ENCODE measurements around the gene CDCP1.

The CDCP1 gene

GRCh38 chr3:45145681-45146614, at the start of gene CDCP1:
CDCP1 (minus strand) TSS chr3:45146378; CDS start chr3:45146287, 91 bp downstream.
- DNase-seq = no peak

- DNase-seq = no peak
Measured at GRCh38 chr3:45194791-45195190, 48.6 kb upstream of the CDCP1 start.

GRCh38 chr3:45191924-45192417, 45.8 kb upstream of the CDCP1 start:
- no peak for DNase-seq

GRCh38 chr3:45191424-45191823, 45.2 kb upstream of the CDCP1 start:
- DNase-seq = no peak

- DNase-seq = no peak
Measured at GRCh38 chr3:45188719-45189659, 42.8 kb upstream of the CDCP1 start.

GRCh38 chr3:45187694-45188141, 41.5 kb upstream of the CDCP1 start:
- DNase-seq = no peak

- no peak for DNase-seq
Measured at GRCh38 chr3:45186871-45187270, 40.7 kb upstream of the CDCP1 start.

GRCh38 chr3:45185461-45185860, 39.3 kb upstream of the CDCP1 start:
- DNase-seq = no peak

- no peak for DNase-seq
Measured at GRCh38 chr3:45185052-45185451, 38.9 kb upstream of the CDCP1 start.

GRCh38 chr3:45183872-45184262, 37.7 kb upstream of the CDCP1 start:
- no peak for DNase-seq

- DNase-seq = no peak
Measured at GRCh38 chr3:45182915-45183871, 37.0 kb upstream of the CDCP1 start.

GRCh38 chr3:45181496-45181895, 35.3 kb upstream of the CDCP1 start:
- no peak for DNase-seq

- DNase-seq = no peak
Measured at GRCh38 chr3:45180899-45181298, 34.7 kb upstream of the CDCP1 start.

GRCh38 chr3:45180051-45180450, 33.9 kb upstream of the CDCP1 start:
- no peak for DNase-seq

GRCh38 chr3:45179163-45179562, 33.0 kb upstream of the CDCP1 start:
- no peak for DNase-seq

GRCh38 chr3:45178183-45179023, 32.2 kb upstream of the CDCP1 start:
- DNase-seq = no peak

GRCh38 chr3:45176912-45177311, 30.7 kb upstream of the CDCP1 start:
- DNase-seq = no peak

- DNase-seq = no peak
Measured at GRCh38 chr3:45174234-45174633, 28.1 kb upstream of the CDCP1 start.

- DNase-seq = no peak
Measured at GRCh38 chr3:45173776-45174175, 27.6 kb upstream of the CDCP1 start.

- DNase-seq = no peak
Measured at GRCh38 chr3:45171283-45171682, 25.1 kb upstream of the CDCP1 start.

- no peak for DNase-seq
Measured at GRCh38 chr3:45170096-45170495, 23.9 kb upstream of the CDCP1 start.

All from cortex of kidney (tissue), 1 donor.